Progenitor cell of endocrine pancreas (in vitro differentiated cells): Measurements from ENCODE around the gene TBX21. TPM values are rescaled to one million over a fixed set of nuclear protein-coding genes. Genes with fewer than 3 reads are reported as not detected.
A peak's percentile ranks its signal among the peaks of the same experiment; 100 is the strongest.

ENCODE experiments used
- DNase-seq: peaks from one replicate; pipeline ENCODE4 v3.0.0; 2021; ENCODE audit warnings: low spot score; ENCODE audit not compliant: unreplicated experiment
- H3K27ac Mint-ChIP-seq: 2 replicates; pipeline ENCODE4 v1.8.0; 2021; ENCODE audit warnings: mild to moderate bottlenecking, moderate library complexity, mixed read lengths
- H3K27me3 Mint-ChIP-seq: 2 replicates; pipeline ENCODE4 v1.8.0; 2021; ENCODE audit warnings: mixed read lengths
- H3K36me3 Mint-ChIP-seq: 2 replicates; pipeline ENCODE4 v1.8.0; 2022; ENCODE audit warnings: mixed read lengths; ENCODE audit not compliant: insufficient read depth
- H3K4me1 Mint-ChIP-seq: 2 replicates; pipeline ENCODE4 v1.8.0; 2021; ENCODE audit warnings: low read depth, mixed read lengths
- H3K4me3 Mint-ChIP-seq: 2 replicates; pipeline ENCODE4 v1.8.0; 2021; ENCODE audit warnings: low read depth, mild to moderate bottlenecking, moderate library complexity, mixed read lengths
- H3K9me3 Mint-ChIP-seq: 2 replicates; pipeline ENCODE4 v1.8.0; 2021; ENCODE audit warnings: low read depth, mixed read lengths
- total RNA-seq: library from RNA; stranded (reverse); gene quantifications from 2 replicates; pipeline ENCODE4 v1.2.1, GENCODE V29; 2021
- TF ChIP-seq, protein P1 (sequence below): fragments of 200-600 bp; sonication (generic); IDR thresholded peaks from one replicate; pipeline ENCODE4 v1.5.0; 2021; ENCODE audit warnings: antibody characterized with exemption, mild to moderate bottlenecking; ENCODE audit not compliant: unreplicated experiment

TBX21 gene
- total RNA-seq, 1 donor from 2014 or later, result not detected

DNA sequence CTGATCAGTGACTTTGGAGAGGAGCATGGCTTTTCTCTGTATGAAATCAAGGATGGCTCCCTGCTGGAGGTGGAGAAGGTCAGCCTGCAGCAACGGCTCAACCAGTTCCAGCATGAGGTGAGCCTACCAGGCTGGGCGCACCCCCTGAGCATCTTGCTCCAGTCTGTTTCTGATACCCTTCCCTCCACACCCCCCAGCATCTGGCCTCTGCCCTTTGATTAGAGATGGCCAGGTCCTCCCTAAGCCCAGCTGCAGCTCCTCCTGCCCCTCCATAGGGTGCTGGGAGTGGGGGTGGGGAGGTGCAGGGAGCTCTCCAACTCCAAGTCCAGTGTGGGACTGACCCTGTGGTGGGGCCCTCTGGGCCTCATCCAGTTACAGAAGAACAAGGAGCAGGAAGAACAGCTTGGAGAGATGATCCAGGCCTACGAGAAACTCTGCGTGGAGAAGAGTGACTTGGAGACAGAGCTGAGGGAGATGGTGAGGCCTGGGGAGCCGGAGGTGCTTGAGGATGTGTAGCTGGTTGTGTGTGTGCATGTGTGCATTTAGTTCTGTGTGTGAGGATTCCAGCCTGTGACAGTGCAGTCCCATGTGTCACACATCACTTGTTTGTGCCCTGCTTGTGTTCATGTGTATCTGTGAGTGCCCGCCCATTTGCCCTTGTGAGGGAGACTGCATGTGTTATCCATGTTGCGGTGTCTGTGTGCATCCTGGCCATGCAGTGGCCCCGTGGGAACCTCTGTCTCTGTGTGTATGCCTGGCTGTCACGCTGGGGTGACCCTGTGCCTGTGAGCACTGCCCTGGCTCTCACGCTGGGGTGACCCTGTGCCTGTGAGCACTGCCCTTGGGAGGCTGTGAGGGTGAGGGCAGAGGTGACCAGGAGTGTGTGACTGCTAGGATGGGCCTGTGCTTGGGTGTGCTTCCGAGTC, 36.1 kb upstream of the TBX21 start:
- Mint-ChIP-seq H3K36me3 (peaks cover 4% of the 10 kb centered on the region), H3K27me3 (peaks cover 4% of the 10 kb centered on the region), H3K4me1 (peaks cover 14% of the 10 kb centered on the region), H3K4me3 (peak overlapping the region; percentile 16), H3K27ac (no peak overlapping the region), H3K9me3 (no peaks in the 10 kb centered on the region)
- TF ChIP-seq, protein P1, sequence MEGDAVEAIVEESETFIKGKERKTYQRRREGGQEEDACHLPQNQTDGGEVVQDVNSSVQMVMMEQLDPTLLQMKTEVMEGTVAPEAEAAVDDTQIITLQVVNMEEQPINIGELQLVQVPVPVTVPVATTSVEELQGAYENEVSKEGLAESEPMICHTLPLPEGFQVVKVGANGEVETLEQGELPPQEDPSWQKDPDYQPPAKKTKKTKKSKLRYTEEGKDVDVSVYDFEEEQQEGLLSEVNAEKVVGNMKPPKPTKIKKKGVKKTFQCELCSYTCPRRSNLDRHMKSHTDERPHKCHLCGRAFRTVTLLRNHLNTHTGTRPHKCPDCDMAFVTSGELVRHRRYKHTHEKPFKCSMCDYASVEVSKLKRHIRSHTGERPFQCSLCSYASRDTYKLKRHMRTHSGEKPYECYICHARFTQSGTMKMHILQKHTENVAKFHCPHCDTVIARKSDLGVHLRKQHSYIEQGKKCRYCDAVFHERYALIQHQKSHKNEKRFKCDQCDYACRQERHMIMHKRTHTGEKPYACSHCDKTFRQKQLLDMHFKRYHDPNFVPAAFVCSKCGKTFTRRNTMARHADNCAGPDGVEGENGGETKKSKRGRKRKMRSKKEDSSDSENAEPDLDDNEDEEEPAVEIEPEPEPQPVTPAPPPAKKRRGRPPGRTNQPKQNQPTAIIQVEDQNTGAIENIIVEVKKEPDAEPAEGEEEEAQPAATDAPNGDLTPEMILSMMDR, result no peak
- DNase-seq, result no peak

DNA sequence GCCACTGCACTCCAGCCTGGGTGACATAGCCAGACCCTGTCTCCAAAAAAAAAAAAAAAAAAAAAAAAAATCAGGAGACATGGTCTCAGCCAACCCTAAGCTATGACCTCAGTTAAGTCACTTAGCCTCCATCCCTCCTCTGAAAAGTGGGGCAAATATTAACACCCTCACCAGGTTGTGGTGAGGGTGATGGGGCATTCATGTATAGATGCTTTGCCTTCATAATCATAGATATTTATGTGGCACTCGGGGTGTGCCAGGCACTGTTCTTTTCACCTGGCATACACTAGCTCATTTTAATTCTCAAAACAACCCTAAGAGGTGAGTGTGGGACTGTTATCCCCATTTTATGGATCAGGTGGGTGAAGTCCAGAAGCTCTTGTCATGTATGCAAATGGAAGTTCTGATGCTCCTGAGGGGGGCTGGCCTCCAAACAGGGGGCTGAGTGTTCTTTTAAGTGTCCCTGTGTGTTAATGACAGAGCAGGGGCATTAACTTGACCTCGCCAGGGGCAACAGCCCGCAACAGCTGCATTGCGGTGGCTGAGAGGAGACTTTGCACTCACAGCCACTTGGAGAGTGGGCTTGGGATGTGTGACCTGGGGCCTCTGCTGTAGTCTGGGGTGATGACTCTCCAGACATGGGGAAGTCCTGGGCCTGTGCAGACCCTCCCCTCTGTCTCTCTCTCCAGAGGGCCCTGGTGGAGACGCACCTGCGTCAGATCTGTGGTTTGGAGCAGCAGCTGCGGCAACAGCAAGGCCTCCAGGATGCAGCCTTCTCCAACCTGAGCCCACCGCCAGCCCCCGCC, 34.9 kb upstream of the TBX21 start:
- H3K4me3 Mint-ChIP-seq, result no peak overlapping the region
- DNase-seq, result no peak

DNA sequence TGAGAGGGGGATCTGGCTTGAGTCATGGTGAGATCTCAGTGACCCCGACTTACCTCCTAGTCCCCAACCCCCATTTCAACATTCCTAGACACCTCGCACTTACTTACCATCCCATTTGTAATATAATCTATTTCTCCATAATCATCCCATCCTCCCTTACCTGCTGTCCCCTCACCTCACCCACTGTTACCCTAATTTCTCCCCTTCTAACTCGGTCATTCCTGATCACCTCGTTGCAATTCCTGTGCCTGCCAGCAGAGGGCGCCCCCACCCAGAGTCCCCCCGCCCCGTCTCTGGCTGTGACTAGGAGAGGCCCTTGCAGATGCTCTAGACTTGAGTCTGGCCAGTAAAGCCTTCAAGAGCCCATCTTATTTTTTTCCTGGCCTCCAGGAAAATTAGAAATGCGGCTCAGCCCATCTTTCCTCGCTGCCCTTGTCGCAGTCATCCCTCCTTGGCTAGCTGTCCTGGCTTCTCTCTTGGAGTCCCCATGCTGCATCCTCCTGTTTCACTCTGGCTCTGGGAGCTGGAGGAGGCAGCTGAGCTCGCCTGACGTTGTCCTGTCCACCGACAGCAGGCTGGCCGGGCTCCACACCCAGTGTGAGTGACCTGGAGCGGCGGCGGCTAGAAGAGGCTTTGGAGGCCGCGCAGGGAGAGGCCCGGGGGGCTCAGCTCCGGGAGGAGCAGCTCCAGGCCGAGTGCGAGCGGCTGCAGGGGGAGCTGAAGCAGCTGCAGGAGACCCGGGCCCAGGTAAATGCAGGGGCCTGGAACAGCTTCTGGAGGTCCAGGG, 34.1 kb upstream of the TBX21 start:
- Mint-ChIP-seq H3K27ac (no peak overlapping the region), H3K4me1 (peaks cover 4% of the 10 kb centered on the region), H3K36me3 (peaks cover 7% of the 10 kb centered on the region), H3K9me3 (no peaks in the 10 kb centered on the region), H3K4me3 (no peak overlapping the region), H3K27me3 (peaks cover 4% of the 10 kb centered on the region)
- peak; percentile 75 for DNase-seq
- TF ChIP-seq, protein P1, result peak; percentile 98

More for the DNA sequence above, 34.9 kb upstream of the TBX21 start:
- TF ChIP-seq, protein P1, result no peak
- Mint-ChIP-seq H3K4me1 (peaks cover 9% of the 10 kb centered on the region), H3K27me3 (peaks cover 4% of the 10 kb centered on the region), H3K9me3 (no peaks in the 10 kb centered on the region), H3K36me3 (peaks cover 6% of the 10 kb centered on the region), H3K27ac (no peak overlapping the region)

DNA sequence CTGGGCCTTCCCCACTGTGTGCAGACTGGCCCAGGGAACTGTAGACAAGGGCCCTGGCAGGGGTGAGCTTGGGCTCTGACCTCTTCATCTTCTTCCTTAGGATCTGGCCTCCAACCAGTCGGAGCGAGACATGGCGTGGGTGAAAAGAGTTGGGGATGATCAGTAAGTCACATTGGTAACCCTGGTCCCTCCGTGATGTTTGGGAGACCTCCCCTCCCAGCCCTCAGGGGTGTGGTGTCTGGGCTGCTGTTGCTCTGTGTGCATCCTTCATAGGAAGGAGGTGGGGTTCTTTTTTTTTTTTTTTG, 33.5 kb upstream of the TBX21 start:
- Mint-ChIP-seq H3K27me3 (peaks cover 4% of the 10 kb centered on the region), H3K27ac (no peak overlapping the region), H3K4me1 (peaks cover 4% of the 10 kb centered on the region), H3K36me3 (peaks cover 7% of the 10 kb centered on the region), H3K9me3 (no peaks in the 10 kb centered on the region), H3K4me3 (no peak overlapping the region)
- TF ChIP-seq, protein P1, result no peak
- DNase-seq, result no peak
